DMS79 treated with DMSO at 0.1 percent for 48 hours (cell line): Measurements from ENCODE around the gene NIF3L1.

Source experiments
- DNase-seq: peaks from one replicate; lab custom pipeline; 2025; lab: John Stamatoyannopoulos, UW

NIF3L1 gene

GRCh38 chr2:200888704-200889625, at the start of gene NIF3L1, which contains the start of gene PPIL3:
Gene NIF3L1 (plus strand): TSS chr2:200889371. CDS start chr2:200891944, 2,573 bp downstream.
Gene PPIL3 (minus strand): TSS chr2:200889077. CDS start chr2:200887615, 1,462 bp downstream.
- DNase-seq: peak; percentile 97

GRCh38 chr2:200839513-200839912, 49.7 kb upstream of the NIF3L1 start:
- no peak for DNase-seq

GRCh38 chr2:200843993-200844948, 44.9 kb upstream of the NIF3L1 start:
- no peak for DNase-seq

- no peak for DNase-seq
These were observed 44.0 kb upstream of the NIF3L1 start for GRCh38 chr2:200845194-200845593.

- no peak for DNase-seq
These were observed 43.4 kb upstream of the NIF3L1 start for GRCh38 chr2:200845669-200846325.

- no peak for DNase-seq
These were observed 41.9 kb upstream of the NIF3L1 start for GRCh38 chr2:200847269-200847668.

- DNase-seq: no peak
These were observed 41.2 kb upstream of the NIF3L1 start for GRCh38 chr2:200847939-200848338.

GRCh38 chr2:200850512-200851256, 38.5 kb upstream of the NIF3L1 start:
- DNase-seq: no peak

GRCh38 chr2:200851398-200852248, 37.5 kb upstream of the NIF3L1 start:
- DNase-seq: no peak

GRCh38 chr2:200852605-200853004, 36.6 kb upstream of the NIF3L1 start:
- no peak for DNase-seq

- DNase-seq: no peak
These were observed 32.4 kb upstream of the NIF3L1 start for GRCh38 chr2:200856806-200857205.

GRCh38 chr2:200860092-200860795, 28.9 kb upstream of the NIF3L1 start:
- DNase-seq: no peak

GRCh38 chr2:200861617-200862155, 27.5 kb upstream of the NIF3L1 start:
- DNase-seq: no peak

GRCh38 chr2:200862532-200863000, 26.6 kb upstream of the NIF3L1 start:
- DNase-seq: peak; percentile 33

GRCh38 chr2:200863782-200864175, 25.4 kb upstream of the NIF3L1 start:
- peak; percentile 61 for DNase-seq

- DNase-seq: peak; percentile 80
These were observed 24.8 kb upstream of the NIF3L1 start, which contains the start of gene CLK1 for GRCh38 chr2:200864176-200865034. Gene CLK1 (minus strand): TSS chr2:200864658. CDS start chr2:200861862, 2,796 bp downstream.

- DNase-seq: no peak
These were observed 20.2 kb upstream of the NIF3L1 start for GRCh38 chr2:200869014-200869413.

GRCh38 chr2:200871151-200871550, 18.0 kb upstream of the NIF3L1 start:
- no peak for DNase-seq
